Rectal smooth muscle tissue (tissue), 1 donor: ENCODE data around the gene SPINK1.
"Not testable (repeated sequence)": the region's sequence is repeated elsewhere in the genome, so short reads cannot be mapped to it uniquely, and the experiment has no call there.

Experiments
- H3K27ac ChIP-seq: one replicate; pipeline ENCODE4 v1.7.0; 2013; ENCODE audit warnings: low read depth, low read length, inconsistent platforms
- H3K27me3 ChIP-seq: one replicate; pipeline ENCODE4 v1.7.0; 2013; ENCODE audit warnings: low read length; ENCODE audit not compliant: control insufficient read depth, insufficient read depth
- H3K36me3 ChIP-seq: one replicate; pipeline ENCODE4 v1.7.0; 2013; ENCODE audit warnings: low read length; ENCODE audit not compliant: control insufficient read depth, insufficient read depth
- H3K4me1 ChIP-seq: one replicate; pipeline ENCODE4 v1.7.0; 2013; ENCODE audit warnings: low read length; ENCODE audit not compliant: control insufficient read depth, insufficient read depth
- H3K4me3 ChIP-seq: one replicate; pipeline ENCODE4 v1.7.0; 2013; ENCODE audit warnings: low read length
- H3K9ac ChIP-seq: one replicate; pipeline ENCODE4 v1.7.0; 2013; ENCODE audit warnings: low read length

Gene SPINK1

DNA sequence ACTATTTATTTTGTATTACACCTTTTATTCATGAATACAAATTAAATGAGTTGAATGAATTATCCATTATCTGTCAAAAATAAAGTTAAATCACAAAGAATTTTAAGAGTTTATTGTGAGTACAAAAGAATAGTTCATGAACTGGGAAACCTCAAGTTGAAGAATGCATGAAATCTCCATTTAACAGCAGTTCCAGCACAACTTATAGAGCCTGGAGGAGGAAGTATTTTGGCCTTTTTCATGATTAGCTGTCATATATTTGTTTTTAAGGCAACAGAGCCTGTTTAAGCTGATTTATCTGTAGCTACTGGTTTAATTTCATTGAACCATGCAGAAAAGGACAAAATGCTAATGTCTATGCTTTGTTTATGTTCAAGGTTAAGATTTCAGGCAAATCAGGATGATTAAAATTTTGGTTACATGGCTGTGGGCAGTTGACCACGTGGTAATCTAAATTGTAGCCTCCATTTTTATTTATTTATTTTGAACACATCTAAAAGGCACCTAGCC, 12.2 kb downstream of the SPINK1 start:
- no peak overlapping the region for H3K9ac ChIP-seq
- H3K4me3 ChIP-seq: no peak overlapping the region
- no peaks in the 10 kb centered on the region for H3K27me3 ChIP-seq
- no peaks in the 10 kb centered on the region for H3K4me1 ChIP-seq
- no peaks in the 10 kb centered on the region for H3K36me3 ChIP-seq
- H3K27ac ChIP-seq: no peak overlapping the region

DNA sequence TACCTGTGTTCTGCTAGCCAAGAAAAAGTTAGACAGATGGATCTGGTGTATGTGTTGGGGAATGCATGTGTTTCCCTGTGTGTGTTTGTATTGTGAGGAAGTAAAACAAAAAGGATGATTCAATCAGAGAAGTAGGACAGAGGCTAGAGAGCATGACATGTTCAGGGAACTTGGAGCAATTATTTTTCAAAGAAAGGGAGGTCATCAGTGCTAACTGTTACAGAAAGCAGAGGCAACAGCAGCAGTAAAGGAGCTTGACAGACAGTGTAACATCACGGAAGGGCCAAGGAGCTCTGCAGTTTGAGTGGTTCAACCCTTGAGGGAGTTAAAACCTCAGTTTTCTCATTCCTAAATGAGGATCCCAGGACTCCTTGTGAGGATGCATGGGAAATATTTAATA, 13.2 kb downstream of the SPINK1 start:
- H3K36me3 ChIP-seq: no peaks in the 10 kb centered on the region
- no peak overlapping the region for H3K4me3 ChIP-seq
- no peaks in the 10 kb centered on the region for H3K4me1 ChIP-seq
- H3K27me3 ChIP-seq: no peaks in the 10 kb centered on the region
- H3K9ac ChIP-seq: no peak overlapping the region
- no peak overlapping the region for H3K27ac ChIP-seq

GRCh38 chr5:147813696-147814095, 17.8 kb downstream of the SPINK1 start:
- Histone ChIP-seq H3K27me3 (no peaks in the 10 kb centered on the region), H3K36me3 (no peaks in the 10 kb centered on the region), H3K4me1 (no peaks in the 10 kb centered on the region), H3K27ac (no peak overlapping the region), H3K4me3 (no peak overlapping the region), H3K9ac (no peak overlapping the region)

DNA sequence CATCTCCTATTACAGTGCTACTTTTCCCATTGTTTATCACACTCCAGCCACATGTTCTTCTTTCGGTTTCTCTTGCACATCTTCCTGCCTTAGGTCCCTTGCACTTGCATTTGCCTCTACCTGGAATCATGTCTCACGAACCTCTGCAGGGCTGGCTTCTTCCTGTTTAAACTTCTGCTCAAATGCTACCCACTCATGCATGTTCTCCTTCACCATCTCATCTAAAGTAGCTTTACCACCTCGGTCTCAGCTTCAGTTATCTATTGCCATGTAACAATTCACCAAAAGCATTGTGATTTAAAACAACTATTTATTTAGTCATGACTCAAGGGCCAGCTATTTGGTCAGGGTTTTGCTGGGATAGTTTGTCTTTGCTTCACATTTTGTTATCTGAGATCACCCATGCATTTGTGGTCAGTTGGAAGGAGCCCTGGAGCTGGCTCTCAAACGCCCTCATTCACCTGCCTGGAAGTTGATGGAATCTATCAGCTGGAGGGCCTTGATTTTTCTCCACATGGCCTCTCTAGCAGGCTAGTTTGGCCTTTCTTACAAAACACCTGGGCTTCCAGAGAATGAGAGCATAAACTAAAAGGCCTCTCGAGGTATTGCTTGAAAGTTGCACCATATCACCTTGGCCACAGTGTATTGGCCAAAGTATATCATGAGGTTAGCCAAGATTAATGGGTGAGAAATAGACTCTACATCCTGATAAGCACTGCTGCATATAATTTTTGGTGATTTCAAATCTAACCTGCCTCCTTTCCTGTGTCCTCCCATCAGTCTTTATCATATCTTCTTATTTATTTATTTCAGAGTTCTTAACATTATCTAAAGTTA, 21.4 kb downstream of the SPINK1 start:
- H3K27ac ChIP-seq: no peak overlapping the region

DNA sequence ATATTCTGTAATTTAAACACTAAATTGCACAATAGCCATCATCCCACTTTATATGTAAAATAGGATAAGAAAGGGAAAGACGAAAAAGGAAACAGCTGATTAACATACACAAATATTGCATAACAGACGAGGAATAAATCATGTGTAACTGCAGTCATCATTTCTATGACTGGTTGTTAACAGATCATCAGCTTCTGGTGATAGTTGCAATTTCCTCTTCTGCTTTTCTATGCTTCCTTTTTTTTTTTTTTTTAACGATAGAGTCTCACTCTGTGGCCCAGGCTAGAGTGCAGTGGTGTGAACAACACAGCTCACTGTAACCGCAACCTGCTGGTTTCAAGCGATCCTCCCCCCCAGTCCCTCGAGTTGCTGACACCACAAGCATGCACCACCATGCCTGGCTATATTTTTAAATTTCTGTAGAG, 26.4 kb downstream of the SPINK1 start:
- no peaks in the 10 kb centered on the region for H3K27me3 ChIP-seq
- no peak overlapping the region for H3K4me3 ChIP-seq
- H3K4me1 ChIP-seq: no peaks in the 10 kb centered on the region
- no peaks in the 10 kb centered on the region for H3K36me3 ChIP-seq
- no peak overlapping the region for H3K27ac ChIP-seq
- no peak overlapping the region for H3K9ac ChIP-seq

More for the DNA sequence above, 21.4 kb downstream of the SPINK1 start:
- no peak overlapping the region for H3K4me3 ChIP-seq
- no peaks in the 10 kb centered on the region for H3K27me3 ChIP-seq
- H3K4me1 ChIP-seq: no peaks in the 10 kb centered on the region
- no peaks in the 10 kb centered on the region for H3K36me3 ChIP-seq
- no peak overlapping the region for H3K9ac ChIP-seq

GRCh38 chr5:147804334-147804733, 27.1 kb downstream of the SPINK1 start:
- H3K36me3 ChIP-seq: no peaks in the 10 kb centered on the region
- no peak overlapping the region for H3K9ac ChIP-seq
- no peak overlapping the region for H3K4me3 ChIP-seq
- H3K4me1 ChIP-seq: no peaks in the 10 kb centered on the region
- H3K27ac ChIP-seq: no peak overlapping the region
- no peaks in the 10 kb centered on the region for H3K27me3 ChIP-seq

DNA sequence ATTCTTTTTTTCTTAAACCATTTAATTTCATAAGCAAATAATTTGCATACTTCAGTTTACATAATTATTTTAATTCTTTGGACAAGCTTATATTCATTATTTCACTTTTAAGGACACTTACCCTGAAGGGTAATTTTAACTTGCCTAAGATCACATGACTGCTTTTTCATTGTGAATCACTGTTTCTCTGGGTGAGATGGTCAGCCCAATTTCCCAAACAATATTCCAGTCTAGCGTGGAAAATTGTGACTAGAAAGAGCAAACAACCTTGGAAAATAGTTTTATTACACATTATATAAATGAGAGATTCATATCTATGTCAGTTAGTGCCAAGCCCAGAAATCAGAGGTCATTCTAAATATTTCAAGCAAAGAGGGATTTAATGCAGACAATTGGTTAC, 27.5 kb downstream of the SPINK1 start:
- no peaks in the 10 kb centered on the region for H3K27me3 ChIP-seq
- no peaks in the 10 kb centered on the region for H3K36me3 ChIP-seq
- H3K27ac ChIP-seq: no peak overlapping the region
- H3K4me3 ChIP-seq: no peak overlapping the region
- no peak overlapping the region for H3K9ac ChIP-seq
- H3K4me1 ChIP-seq: no peaks in the 10 kb centered on the region

DNA sequence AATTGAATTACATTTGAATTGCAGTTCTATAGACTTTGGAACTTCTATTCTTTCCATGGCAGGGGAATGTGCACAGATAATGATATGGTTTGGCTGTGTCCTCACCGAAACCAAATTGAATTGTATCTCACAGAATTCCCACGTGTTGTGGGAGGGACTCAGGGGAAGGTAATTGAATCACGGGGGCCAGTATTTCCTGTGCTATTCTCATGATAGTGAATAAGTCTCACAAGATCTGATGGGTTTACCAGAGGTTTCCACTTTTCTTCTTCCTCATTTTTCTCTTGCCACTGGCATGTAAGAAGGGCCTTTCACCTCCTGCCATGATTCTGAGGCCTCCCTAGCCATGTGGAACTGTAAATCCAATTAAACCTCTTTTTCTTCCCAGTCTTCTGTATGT, 28.3 kb downstream of the SPINK1 start:
- not testable (repeated sequence) for H3K4me3 ChIP-seq, H3K27me3 ChIP-seq, H3K27ac ChIP-seq, H3K36me3 ChIP-seq, H3K9ac ChIP-seq, H3K4me1 ChIP-seq

GRCh38 chr5:147801461-147801860, 30.0 kb downstream of the SPINK1 start:
- H3K27me3 ChIP-seq: no peaks in the 10 kb centered on the region
- no peak overlapping the region for H3K27ac ChIP-seq
- H3K9ac ChIP-seq: no peak overlapping the region
- H3K4me3 ChIP-seq: no peak overlapping the region
- H3K4me1 ChIP-seq: no peaks in the 10 kb centered on the region
- no peaks in the 10 kb centered on the region for H3K36me3 ChIP-seq

- no peak overlapping the region for H3K27ac ChIP-seq
- no peaks in the 10 kb centered on the region for H3K36me3 ChIP-seq
Observed at GRCh38 chr5:147800491-147800890, 31.0 kb downstream of the SPINK1 start.

DNA sequence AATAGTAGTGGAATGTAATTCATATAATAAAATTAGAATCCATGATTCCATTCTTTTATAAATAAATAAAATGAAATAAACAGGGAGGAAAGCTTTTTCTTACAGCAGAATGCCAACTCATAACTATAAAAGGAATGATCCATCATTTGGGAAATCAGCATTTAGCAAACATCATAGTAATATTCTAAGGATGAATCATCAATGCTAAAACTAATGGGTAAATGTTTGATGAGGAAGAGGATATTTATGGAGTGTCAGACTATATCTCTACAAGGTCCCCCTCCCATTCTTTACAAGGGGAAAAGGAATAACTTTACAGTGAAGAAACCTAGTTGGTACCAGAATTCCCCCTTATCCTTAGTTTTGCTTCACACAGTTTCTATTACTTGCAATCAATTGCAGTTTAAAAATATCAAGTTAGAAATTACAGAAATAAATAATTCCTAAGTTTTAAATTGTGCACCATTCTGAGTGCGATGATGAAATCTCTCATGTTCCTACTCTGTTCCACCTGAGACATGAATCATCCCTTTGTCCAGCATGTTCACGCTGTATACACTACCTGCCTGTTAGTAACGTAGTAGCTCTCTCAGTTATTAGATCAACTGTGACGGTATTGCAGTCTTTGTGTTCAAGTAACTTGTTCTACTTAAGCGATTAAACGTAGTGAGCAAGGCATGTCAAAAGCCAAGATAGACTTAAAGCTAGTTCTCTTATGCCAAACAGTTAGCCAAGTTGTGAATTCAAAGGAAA, 34.7 kb downstream of the SPINK1 start:
- no peak overlapping the region for H3K4me3 ChIP-seq
- no peaks in the 10 kb centered on the region for H3K4me1 ChIP-seq
- H3K27me3 ChIP-seq: no peaks in the 10 kb centered on the region
- H3K9ac ChIP-seq: no peak overlapping the region
- no peaks in the 10 kb centered on the region for H3K36me3 ChIP-seq
- no peak overlapping the region for H3K27ac ChIP-seq

More at GRCh38 chr5:147800491-147800890, 31.0 kb downstream of the SPINK1 start:
- no peak overlapping the region for H3K4me3 ChIP-seq
- no peaks in the 10 kb centered on the region for H3K4me1 ChIP-seq
- no peaks in the 10 kb centered on the region for H3K27me3 ChIP-seq
- no peak overlapping the region for H3K9ac ChIP-seq

GRCh38 chr5:147791181-147791580, 40.3 kb downstream of the SPINK1 start:
- Histone ChIP-seq H3K4me1 (peaks cover 9% of the 10 kb centered on the region), H3K36me3 (no peaks in the 10 kb centered on the region), H3K27ac (no peak overlapping the region), H3K4me3 (no peak overlapping the region), H3K27me3 (no peaks in the 10 kb centered on the region), H3K9ac (no peak overlapping the region)
